Measurements from ENCODE around the gene TRMU. TPM values are rescaled to one million over a fixed set of nuclear protein-coding genes. Genes with fewer than 3 reads are reported as not detected.

The TRMU gene
- total RNA-seq, 1 experiment from 2014 or later: 64.7 TPM

GRCh38 chr22:46355996-46356471, 20.5 kb downstream of the TRMU start:
- DNase-seq (ENCODE audit: low spot score): no peak

DNA sequence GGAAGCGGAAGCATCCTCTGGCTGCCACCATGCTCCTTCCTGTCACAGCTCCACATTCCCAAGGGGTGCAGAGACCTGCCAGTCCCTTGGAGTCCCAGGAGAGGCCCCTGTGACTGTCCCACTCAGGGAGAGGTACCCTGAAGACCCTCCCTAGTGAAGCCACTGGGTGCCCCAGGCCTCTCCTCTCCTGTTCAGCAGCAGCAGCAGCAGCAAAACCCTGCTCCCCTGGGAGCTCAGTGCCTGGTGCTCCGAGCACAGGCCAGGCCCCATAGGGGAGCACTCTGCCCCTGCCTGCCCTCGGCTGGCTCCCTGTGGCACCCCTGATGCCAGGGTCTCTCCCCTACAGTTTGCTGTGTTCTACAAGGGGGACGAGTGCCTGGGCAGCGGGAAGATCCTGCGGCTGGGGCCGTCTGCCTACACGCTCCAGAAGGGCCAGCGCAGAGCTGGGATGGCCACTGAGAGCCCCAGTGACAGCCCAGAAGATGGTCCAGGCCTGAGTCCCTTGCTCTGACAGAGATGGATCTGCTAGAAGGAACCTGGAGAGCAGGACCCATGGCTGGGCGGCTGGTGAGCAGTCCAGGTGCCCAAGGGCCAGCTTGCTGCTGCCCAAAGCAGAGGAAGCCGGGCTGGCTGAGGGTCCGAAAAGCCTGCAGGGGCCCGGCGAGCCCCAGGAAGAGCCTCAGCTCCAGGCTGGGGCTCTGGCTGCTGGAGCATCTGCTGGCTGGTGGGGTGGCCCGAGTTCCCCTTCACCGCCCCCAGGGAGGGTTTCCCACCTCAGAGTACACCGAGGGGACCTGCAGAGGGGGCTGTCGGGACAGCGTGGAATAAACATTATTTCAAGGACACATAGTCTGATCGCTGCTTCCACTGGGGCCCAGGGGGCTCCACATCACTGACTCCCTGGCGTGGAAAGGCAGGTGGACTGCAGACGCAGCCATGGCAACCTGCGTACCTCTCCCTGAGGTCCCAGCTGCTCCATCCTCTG, 21.3 kb downstream of the TRMU start:
- no peak for DNase-seq (ENCODE audit: low spot score)

GRCh38 chr22:46357711-46358520, 22.4 kb downstream of the TRMU start:
- no peak for DNase-seq (ENCODE audit: low spot score)

GRCh38 chr22:46358766-46359165, 23.3 kb downstream of the TRMU start:
- no peak for DNase-seq (ENCODE audit: low spot score)

DNA sequence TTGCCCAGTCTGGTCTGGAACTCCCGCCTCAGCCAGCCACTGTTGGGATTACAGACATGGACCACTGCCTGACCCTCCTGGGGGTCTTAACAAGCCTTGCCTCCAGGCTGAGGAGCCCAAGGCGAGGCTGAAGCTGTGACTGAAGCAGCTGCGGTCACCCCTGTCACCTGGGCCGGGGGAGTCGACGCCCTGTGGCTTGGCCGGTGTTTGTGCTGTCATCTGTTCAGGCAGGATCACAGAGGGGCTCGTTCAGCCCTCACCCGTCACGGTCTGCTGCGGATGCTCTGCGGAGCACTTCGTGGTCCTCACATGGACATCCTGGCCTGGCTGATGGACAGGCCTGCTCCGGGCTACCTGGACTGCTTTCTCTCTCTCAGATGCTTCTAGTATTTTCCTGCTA, 23.8 kb downstream of the TRMU start:
- DNase-seq (ENCODE audit: low spot score): no peak

DNA sequence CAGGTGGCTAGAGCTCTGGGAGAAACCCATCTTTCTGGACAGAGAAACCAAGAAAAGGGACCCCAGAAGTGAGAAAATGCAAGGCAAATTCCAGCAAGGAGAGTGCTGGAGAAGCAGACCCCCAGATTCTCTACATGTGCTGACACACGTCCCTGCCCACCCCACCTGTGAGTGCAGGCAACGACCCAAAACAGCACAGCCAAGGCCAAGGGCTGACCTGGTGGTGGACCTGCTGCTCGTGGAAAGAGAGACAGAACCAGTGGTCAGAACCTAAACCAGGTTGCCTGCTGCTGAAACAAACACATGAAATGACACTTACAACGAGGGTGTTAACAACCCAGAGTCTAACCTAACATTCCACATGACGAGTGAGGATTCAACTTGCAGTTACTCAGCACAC, 24.6 kb downstream of the TRMU start:
- no peak for DNase-seq (ENCODE audit: low spot score)

DNA sequence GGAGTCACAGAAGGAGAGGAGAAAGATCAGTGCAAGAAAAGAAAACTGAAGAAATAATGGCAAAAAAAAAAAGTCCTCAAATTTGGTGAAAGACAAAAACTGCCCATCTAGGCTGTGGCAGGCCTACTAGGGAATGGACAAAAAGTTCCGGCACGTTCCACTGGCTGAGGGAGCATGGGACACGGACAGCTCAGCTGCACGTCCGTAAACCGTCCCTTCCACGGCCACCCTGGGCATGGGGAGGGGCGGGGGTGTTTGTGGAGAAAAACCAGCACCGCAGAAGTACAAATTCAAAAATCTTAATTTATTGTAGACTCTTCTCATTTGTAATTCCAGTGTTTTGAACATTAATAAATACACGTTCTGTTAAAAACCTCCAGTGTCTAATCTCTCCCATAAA, 25.4 kb downstream of the TRMU start:
- no peak for DNase-seq (ENCODE audit: low spot score)

DNA sequence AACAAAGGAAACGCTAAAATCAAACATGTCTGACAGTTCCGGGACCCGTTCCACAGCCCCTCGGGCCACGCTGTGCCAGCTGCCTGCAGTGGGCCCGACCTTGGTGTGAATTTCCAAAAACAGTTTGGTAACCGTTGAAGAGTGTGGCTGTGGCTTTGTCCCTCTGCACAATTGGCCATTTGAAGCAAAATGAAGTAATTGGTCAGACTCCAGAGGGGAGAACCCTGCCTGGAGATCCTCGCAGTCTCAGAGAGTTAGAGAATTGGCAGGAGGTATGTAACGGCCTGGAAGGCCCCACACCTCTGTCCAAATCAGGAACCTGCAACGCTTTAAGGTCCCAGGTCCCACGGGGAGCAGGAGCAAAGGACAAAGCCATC, 26.3 kb downstream of the TRMU start:
- DNase-seq (ENCODE audit: low spot score): no peak

DNA sequence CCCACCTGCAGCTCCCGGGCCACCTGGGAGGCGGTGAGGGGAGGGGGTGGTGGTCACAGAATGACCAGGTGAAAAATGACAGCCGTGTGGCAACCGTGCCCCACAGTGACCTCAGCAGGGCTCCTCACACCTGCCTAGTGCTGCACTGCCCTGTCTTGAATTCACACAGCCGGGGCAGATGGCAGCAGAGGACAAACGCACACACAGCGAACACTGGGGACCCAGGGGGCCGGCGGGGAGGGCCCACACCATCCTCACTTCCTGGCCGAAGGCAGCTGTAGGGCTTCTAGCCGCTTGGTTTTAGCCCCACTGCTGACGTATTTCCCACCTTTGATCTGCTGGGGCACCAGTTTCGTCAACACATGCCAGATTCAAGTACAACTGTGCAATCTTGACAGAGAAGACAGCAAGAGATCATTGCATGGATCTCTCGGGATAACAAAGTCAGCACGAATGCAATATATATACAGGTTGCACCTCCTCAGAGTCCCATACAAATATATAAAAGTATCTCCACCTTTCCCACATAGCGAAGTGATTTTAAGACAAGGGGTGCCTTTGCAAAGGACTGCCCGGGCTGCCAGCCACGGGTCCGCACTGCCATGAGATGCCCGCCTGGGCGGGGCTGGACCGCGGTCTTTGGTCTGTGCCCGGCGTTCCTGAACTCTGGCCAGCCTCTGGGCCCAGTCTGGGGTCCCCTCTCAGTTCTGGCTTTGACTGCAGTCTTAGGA, 26.9 kb downstream of the TRMU start:
- no peak for DNase-seq (ENCODE audit: low spot score)

DNA sequence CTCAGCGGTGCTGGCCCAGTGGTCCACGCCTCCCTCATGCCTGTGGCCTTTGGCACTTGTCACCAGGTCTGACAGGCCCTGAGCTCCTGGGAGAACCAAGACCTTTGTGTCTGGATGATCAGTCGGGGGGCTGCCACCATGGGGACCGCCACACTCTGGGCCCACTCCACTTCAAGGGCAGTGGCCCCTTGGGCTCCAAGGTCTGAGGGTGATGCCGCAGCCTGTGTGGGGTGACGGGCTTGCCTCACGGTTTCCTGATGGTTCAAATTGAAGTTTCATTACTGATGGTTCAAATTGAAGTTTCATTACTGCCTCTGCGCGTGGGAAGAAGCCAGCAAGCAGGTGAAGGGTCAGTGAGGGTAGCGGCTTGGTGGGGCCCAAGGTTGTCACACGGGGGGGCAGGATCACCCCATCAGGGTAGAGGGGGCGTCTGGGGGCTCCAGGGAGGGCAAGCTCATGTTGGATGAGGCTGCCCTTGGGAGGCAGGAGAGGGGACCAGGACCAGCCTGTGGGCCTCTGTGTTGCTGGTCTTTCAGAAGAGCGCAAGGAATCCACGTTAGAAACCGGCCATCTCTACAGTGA, 27.5 kb downstream of the TRMU start:
- DNase-seq (ENCODE audit: low spot score): no peak

- no peak for DNase-seq (ENCODE audit: low spot score)
These were observed 28.3 kb downstream of the TRMU start for GRCh38 chr22:46363611-46364321.

GRCh38 chr22:46364341-46365165, 29.0 kb downstream of the TRMU start:
- DNase-seq (ENCODE audit: low spot score): no peak

DNA sequence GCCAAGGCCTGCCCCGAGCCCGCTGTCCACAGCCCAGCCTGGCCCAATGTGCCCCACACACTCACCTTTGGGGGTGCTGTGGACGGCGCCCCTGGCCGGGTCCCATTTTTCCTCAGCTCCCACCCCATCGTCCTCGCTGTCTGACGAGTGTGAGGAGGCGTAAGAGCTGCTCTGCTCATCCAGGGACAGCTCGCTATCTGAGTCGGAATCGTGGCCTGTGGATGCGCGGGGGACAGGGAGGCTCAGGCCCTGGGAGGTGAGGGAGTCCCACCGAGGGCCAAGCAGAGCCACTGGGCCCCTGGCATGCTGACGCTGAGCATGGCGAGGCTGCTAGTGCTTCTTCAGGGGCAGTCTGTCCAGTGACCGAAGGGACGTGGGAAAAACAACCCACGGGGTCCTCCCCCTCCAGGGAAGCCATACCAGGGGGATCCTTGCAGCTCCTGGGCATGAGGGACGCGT, 29.7 kb downstream of the TRMU start:
- DNase-seq (ENCODE audit: low spot score): no peak

DNA sequence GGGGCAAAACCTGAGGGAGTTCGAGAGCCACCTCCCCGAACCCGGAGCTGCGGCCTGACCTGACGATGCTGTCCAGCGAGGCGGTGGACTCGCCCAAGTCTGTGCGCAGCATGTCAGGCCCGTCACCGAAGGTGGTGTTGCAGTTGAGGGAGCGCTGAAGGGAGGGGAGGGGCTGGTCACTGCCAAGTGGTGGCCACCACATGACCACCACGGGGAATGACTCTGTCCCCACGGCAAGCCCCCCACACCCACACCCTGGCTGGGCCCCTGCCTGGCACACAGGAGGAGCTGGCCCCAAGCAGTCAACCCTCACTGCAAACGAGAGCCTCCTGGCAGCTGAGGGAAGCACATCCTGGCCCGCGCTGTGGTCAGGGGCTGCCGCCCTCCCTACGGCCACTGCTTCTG, 30.8 kb downstream of the TRMU start:
- DNase-seq (ENCODE audit: low spot score): no peak

GRCh38 chr22:46366801-46367706, 31.5 kb downstream of the TRMU start:
- DNase-seq (ENCODE audit: low spot score): no peak

- peak; percentile 82 for DNase-seq (ENCODE audit: low spot score)
These were observed 32.2 kb downstream of the TRMU start for GRCh38 chr22:46367707-46368191.

DNA sequence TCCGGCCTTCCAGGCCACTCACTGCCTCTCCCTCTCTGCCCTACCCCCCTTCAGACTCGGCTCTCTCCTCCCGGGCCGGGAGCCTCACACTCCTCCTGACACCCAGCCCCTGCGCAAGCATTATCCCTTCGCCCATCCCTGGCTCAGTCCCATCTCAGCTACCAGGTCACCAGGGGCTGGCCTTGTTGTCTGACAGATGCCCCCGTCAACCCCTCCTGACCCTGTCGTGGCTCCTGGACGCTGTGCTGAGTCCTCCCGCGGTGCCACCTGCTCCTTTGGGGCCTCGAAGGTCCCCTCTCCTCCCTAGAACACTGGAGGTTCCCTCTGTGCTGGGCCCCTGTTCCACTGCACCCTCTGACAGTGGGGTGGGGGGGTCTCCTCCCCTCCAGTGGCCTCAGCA, 32.9 kb downstream of the TRMU start:
- no peak for DNase-seq (ENCODE audit: low spot score)

Data from HT-29 (cell line).